Activated T-cell treated with anti-CD3 and anti-CD28 coated beads, Interleukin-2, amount 50 U/mL, for 72 hours (primary cell): ENCODE data around the gene HES7. TPM values are rescaled to one million over a fixed set of nuclear protein-coding genes. Genes with fewer than 3 reads are reported as not detected.
"Not testable (repeated sequence)": the region's sequence is repeated elsewhere in the genome, so short reads cannot be mapped to it uniquely, and the experiment has no call there.

Experiments
- ATAC-seq, 2 donors: fragments of 150-1000 bp; cut with Tn5 transposase; replicated peaks in 1 of 2; 2 replicates each; pipeline ENCODE4 v1.10.0; 2021; ENCODE audit warnings: moderate library complexity in 2 of 2, mild to moderate bottlenecking in 1 of 2
- DNase-seq, 2 donors: peaks; one replicate each; pipeline ENCODE4 v3.0.0; 2021 to 2022; ENCODE audit warnings: mixed read lengths in 1 of 2
- H3K27ac Mint-ChIP-seq: one replicate; pipeline ENCODE4 v1.8.0; 2022; ENCODE audit warnings: mild to moderate bottlenecking, moderate library complexity, mixed read lengths
- H3K27me3 Mint-ChIP-seq: one replicate; pipeline ENCODE4 v1.8.0; 2022; ENCODE audit warnings: low read depth, mixed read lengths
- H3K36me3 Mint-ChIP-seq, 2 donors: one replicate each; pipeline ENCODE4 v1.8.0; 2022; ENCODE audit warnings: mixed read lengths in 2 of 2, mild to moderate bottlenecking in 1 of 2; ENCODE audit not compliant: insufficient read depth in 2 of 2
- H3K4me1 Mint-ChIP-seq: one replicate; pipeline ENCODE4 v1.8.0; 2022; ENCODE audit warnings: low read depth, mixed read lengths
- H3K4me3 Mint-ChIP-seq, 2 donors: one replicate each; pipeline ENCODE4 v1.8.0; 2022; ENCODE audit warnings: mild to moderate bottlenecking in 2 of 2, mixed read lengths in 2 of 2, moderate library complexity in 2 of 2
- H3K9me3 Mint-ChIP-seq, 2 donors: one replicate each; pipeline ENCODE4 v1.8.0; 2022; ENCODE audit warnings: mixed read lengths in 2 of 2
- total RNA-seq, 2 donors: library from RNA; stranded (reverse); gene quantifications; one replicate each; pipeline ENCODE4 v1.2.3, GENCODE V29; 2022

Gene HES7
- total RNA-seq, result 1 to 10 TPM; 1.5 to 4.3 TPM

GRCh38 chr17:8123695-8124349, at the start of gene HES7:
Gene HES7, minus strand, starts transcription at chr17:8124106. Its CDS starts 22 bp downstream, at chr17:8124084.
- ATAC-seq (no peak), DNase-seq (no peak)
- Mint-ChIP-seq H3K36me3 (peaks cover 3 to 17% of the 10 kb centered on the region in 2 donors), H3K4me1 (peaks cover 67% of the 10 kb centered on the region), H3K4me3 (peak within 1 kb of the TSS; percentile 83 to 88), H3K27me3 (peaks cover 25% of the 10 kb centered on the region), H3K9me3 (no peaks in the 10 kb centered on the region), H3K27ac (peak within 1 kb of the TSS; percentile 67)

- no peaks in the 10 kb centered on the region for H3K27me3 Mint-ChIP-seq
- H3K27ac Mint-ChIP-seq, result peak overlapping the region; percentile 99
- ATAC-seq, result peak; percentile 72 to 75
- H3K4me1 Mint-ChIP-seq, result peaks cover 57% of the 10 kb centered on the region
- DNase-seq, result peak; percentile 80 to 86
- peaks cover 0 to 2% of the 10 kb centered on the region in 2 donors for H3K36me3 Mint-ChIP-seq
- no peaks in the 10 kb centered on the region for H3K9me3 Mint-ChIP-seq
- H3K4me3 Mint-ChIP-seq, result peak overlapping the region; percentile 84 to 97
Measured at GRCh38 chr17:8173056-8173870, 49.4 kb upstream of the HES7 start.

DNA sequence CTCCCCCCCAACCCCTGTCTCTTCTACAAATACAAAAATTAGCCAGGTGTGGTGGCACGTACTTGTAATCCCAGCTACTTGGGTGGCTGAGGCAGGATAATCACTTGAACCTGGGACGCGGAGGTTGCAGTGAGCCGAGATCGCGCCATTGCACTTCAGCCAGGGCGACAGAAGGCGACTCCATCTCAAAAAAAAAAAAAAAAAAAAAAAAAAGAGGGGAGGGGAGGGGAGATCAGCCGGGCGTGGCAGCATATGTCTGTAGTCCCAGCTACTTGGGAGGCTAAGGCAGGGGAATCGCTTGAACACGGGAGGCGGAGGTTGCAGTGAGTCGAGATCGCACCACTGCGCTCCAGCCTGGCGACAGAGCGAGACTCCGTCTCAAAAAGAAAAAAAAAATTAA, 46.3 kb upstream of the HES7 start:
- not testable (repeated sequence) for H3K36me3 Mint-ChIP-seq, H3K27ac Mint-ChIP-seq, DNase-seq, H3K27me3 Mint-ChIP-seq, H3K4me3 Mint-ChIP-seq, ATAC-seq, H3K9me3 Mint-ChIP-seq
- H3K4me1 Mint-ChIP-seq, result peaks cover 44% of the 10 kb centered on the region

- Mint-ChIP-seq H3K36me3 (peaks cover 0 to 1% of the 10 kb centered on the region in 2 donors), H3K27me3 (no peaks in the 10 kb centered on the region), H3K4me1 (peaks cover 40% of the 10 kb centered on the region), H3K9me3 (no peaks in the 10 kb centered on the region), H3K4me3 (no peak overlapping the region), H3K27ac (no peak overlapping the region)
- ATAC-seq (no peak), DNase-seq (no peak)
Measured at GRCh38 chr17:8167526-8167925, 43.6 kb upstream of the HES7 start.

DNA sequence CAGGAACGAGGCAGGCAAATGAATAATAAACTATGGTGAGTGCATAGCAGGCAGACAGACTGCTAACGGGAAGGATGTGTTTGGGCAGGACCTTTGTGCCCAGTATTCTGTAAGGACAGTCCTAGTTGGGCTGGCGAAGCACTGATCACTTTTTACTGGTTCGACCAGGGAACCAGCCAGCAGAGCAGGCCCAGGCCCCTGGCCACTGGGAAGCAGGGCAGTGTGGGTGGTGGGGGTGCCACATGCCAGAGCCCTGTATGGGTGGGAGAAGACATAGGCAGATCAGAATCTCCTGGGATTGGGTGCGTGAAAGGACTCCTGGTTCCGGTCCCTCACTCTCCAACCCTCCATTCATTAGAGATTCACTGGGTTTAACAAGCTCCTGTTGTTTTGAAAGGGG, 42.8 kb upstream of the HES7 start:
- no peak for ATAC-seq
- Mint-ChIP-seq H3K4me3 (no peak overlapping the region), H3K27me3 (no peaks in the 10 kb centered on the region), H3K4me1 (peaks cover 33% of the 10 kb centered on the region), H3K9me3 (no peaks in the 10 kb centered on the region), H3K36me3 (peaks cover 0 to 1% of the 10 kb centered on the region in 2 donors), H3K27ac (peak overlapping the region; percentile 65)
- no peak for DNase-seq

DNA sequence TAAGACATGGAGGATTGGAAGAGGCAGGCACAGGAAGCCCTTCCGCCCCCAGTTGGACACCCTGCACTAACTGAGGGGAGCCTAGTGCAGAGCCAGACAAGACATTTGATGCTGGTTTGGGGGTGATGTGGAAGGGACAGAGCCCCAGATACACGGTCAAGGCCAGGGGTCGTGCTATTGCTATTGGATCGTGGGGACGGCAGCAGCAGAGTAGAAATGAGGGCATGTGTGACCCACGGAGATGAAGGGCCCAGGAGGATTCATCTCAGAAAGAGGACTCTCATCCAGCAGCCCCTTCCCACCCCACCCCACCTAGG, 40.9 kb upstream of the HES7 start:
- no peak for ATAC-seq
- DNase-seq, result peak in 1 of 2 donors; percentile 25
- Mint-ChIP-seq H3K27ac (peak overlapping the region; percentile 95), H3K9me3 (no peaks in the 10 kb centered on the region), H3K27me3 (no peaks in the 10 kb centered on the region), H3K4me3 (peak overlapping the region; percentile 87 to 90), H3K36me3 (peaks cover 0 to 10% of the 10 kb centered on the region in 2 donors), H3K4me1 (peaks cover 49% of the 10 kb centered on the region)

DNA sequence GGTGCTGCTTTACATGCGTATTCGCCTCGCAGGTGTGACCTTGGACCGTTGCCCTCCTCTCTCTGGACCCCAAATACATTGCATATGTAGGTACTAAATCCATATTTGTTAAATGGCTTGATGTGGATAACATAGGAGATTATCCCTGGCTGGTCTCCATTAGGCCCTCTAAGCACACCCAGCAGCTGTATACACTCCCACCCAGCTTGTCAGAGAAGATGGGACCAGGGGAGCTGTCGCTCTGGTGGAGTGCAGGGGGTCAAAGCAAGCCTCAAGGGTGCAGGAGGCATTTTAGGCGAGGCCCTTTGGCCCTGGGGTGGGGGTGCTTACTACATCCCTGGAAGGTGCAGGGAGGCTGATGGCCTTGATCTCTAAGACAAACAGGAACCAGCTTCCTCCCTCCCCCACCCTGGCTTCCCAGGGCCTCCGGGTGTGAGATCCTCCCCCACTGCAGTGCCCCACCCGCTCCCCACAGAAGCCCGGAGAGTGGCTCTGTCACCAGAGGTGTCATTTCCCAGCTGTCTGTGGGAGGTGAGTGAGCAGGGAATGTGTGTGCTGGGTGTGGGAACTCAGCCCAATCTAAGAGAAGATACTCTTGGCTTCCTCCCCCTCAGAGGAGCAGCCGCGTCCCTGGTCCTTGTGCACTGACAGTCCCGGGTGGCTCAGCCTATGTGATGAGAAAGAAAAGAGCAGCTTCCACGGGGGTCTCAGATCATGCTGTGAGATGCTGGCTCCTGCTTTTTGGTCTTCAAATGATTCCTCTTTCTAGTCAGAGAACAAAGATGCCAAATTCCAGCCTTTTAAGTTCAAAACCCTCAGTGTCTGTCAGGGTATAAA, 40.3 kb upstream of the HES7 start:
- Mint-ChIP-seq H3K4me1 (peaks cover 54% of the 10 kb centered on the region), H3K27ac (peak overlapping the region; percentile 95), H3K36me3 (peaks cover 0 to 11% of the 10 kb centered on the region in 2 donors), H3K4me3 (peak overlapping the region; percentile 87 to 90), H3K27me3 (no peaks in the 10 kb centered on the region), H3K9me3 (no peaks in the 10 kb centered on the region)
- ATAC-seq (peak; percentile 58 to 72), DNase-seq (peak; percentile 65 to 78)

GRCh38 chr17:8162997-8163977, 39.4 kb upstream of the HES7 start:
- Mint-ChIP-seq H3K36me3 (peaks cover 3 to 18% of the 10 kb centered on the region in 2 donors), H3K27ac (peak overlapping the region; percentile 95), H3K4me1 (peaks cover 64% of the 10 kb centered on the region), H3K9me3 (no peaks in the 10 kb centered on the region), H3K4me3 (peak overlapping the region; percentile 87 to 90), H3K27me3 (no peaks in the 10 kb centered on the region)
- DNase-seq (peak in 1 of 2 donors; percentile 47), ATAC-seq (peak; percentile 14 to 17)

DNA sequence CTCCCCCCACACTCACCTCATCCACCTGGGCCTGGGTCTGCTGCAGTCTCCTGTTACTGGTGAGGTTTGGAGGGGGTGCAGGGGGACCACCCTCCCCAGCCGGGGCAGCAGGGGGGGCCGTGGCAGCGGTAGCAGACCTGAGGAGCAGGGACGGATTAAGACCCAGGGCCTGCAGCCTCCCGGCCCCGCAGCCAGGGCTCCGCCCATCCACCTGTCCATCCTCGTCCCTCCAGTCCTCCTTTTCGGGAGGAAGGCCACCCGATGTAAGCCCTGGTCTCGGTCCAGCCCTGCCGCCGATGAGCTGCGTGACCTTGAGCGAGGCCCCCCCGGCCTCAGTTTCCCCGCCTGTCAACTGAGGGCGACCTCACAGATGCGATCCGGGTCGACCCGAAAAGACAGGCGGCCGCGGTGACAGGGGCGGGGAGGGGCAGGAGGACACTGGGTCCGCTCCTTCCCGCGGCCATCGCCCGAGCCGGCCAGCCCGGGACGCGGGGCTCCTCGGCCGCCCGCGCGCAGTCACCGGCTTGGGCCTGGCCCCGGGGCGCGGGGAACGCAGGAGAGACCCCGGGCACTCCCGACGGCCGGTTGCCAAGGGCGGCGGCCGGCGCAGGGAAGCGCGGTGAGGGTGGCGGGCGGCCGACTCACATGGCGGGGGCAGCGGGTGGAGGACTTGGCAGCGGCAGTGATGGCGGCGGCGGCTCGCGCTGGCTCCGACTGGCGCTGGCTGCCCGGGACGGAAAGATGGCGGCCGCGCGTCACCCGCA, 38.5 kb upstream of the HES7 start, which contains the start of gene VAMP2:
VAMP2 (minus strand) TSS at position 716 of the 764 bp plus-strand sequence; CDS start at position 647, 69 bp downstream.
- peak; percentile 88 to 92 for DNase-seq
- ATAC-seq, result peak; percentile 69 to 72
- Mint-ChIP-seq H3K36me3 (peaks cover 3 to 22% of the 10 kb centered on the region in 2 donors), H3K27ac (peak within 1 kb of the TSS; percentile 95), H3K27me3 (no peaks in the 10 kb centered on the region), H3K4me1 (peaks cover 65% of the 10 kb centered on the region), H3K4me3 (peak within 1 kb of the TSS; percentile 88 to 90), H3K9me3 (no peaks in the 10 kb centered on the region)

DNA sequence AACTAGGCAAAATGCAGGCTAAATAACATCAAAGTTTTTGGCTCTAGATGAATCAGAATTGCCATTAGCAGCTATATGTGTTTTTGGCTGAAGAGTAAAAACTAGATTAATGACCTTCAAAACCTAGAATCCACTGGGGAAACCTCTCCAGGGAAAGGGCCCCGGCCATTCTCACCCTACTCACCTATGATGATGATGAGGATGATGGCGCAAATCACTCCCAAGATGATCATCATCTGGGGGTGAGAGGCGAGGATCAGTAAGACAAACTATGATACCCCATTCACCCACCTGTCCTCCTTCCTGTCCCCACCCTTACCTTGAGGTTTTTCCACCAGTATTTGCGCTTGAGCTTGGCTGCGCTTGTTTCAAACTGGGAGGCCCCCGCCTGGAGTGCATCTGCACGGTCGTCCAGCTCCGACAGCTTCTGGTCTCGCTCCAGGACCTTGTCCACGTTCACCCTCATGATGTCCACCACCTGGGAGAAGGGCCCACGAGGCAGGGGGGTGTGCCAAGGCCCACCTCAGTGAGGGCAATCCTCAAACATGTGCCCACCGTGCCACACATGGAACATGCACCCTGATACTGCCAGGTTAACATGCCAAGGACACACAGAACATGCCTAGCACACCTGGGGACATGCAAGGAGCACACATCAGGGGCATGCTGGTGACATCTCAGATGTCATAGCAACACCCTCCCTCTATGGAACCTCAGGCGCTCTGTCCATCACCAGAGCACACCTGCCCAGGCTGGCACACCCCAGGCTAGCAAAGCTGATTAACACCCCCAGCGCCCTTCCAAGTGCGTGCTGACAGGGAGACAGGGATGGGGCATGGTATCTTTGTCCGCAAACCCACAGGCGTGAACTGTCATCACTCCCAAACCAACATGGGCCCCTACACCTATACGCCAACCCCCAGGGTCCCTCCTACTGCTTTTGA, 37.7 kb upstream of the HES7 start:
- Mint-ChIP-seq H3K4me3 (peak overlapping the region; percentile 88 to 90), H3K27me3 (no peaks in the 10 kb centered on the region), H3K36me3 (peaks cover 3 to 22% of the 10 kb centered on the region in 2 donors), H3K27ac (peak overlapping the region; percentile 89), H3K4me1 (peaks cover 62% of the 10 kb centered on the region), H3K9me3 (no peaks in the 10 kb centered on the region)
- DNase-seq (no peak), ATAC-seq (no peak)
